ENCODE data around the gene ECI1. TPM values are rescaled to one million over a fixed set of nuclear protein-coding genes. Genes with fewer than 3 reads are reported as not detected.

Gene ECI1
- total and polyA plus RNA-seq, 2 of the 13 experiments (the other 11 are each of a cell fraction or from before 2014, with no cell fraction given), result 82.0 to 102 TPM

DNA sequence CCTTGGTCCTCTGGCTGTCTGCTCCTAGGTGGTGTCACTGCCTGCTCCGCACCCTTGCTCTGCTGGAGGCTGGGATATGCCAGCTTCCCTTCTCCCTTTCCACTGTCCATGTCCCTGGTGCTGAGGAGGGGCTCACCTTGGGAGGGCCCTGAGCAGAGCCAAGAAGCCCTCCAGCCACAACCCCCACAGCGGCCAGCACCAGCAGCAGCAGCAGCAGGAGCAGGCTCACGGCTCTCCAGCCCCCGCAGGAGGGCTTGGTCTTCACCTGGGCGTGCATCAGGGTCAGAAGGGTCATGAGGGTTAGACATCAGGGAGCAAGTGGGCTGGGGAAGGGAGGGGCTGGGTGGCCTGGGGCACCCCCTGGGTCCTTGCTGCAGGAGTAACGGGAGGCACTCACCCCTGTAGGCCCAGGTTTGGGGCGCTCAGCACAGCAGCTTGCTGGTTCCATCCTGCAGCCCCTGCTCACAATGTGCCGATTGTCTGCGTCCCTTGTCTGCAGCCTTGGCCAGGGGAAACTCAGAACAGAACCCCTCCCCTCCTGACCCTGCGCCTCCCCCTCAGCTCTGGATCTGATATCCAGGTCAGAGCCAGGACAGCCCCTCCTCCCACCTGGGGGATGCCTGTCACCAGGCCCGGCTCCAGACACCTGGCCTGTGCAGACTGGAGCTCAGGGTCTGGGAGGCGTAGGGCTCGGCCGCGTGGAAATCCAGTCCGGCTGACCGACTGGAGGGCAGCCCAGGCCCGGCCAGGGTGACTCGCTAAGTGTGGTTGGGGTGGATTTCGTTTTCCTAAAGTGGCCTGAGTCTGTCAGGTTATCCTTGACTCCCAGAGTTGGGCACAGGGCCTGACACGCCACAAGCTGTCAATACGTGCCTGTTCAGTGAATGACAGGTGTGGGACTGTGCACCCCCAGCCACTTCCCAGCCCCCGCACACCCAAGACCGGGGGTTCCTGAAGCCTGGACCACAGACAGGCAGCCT is 40.7 kb downstream of the ECI1 start, which contains the start of gene BRICD5 (continued):
- TF ChIP-seq ZFP82 (CRISPR knock-in tag; IDR thresholded peaks at IDR 0.05; ENCODE audit: borderline replicate concordance) (no peak), MYNN (CRISPR knock-in tag; IDR thresholded peaks at IDR 0.05; ENCODE audit: low read depth) (no peak), FOXK1 (CRISPR knock-in tag; IDR thresholded peaks at IDR 0.05; ENCODE audit: borderline replicate concordance, low read depth) (no peak), ARNT (IDR thresholded peaks at IDR 0.05) (no peak), TCF7 (IDR thresholded peaks at IDR 0.05; ENCODE audit: low read depth) (no peak), ZNF30 (CRISPR knock-in tag; IDR thresholded peaks at IDR 0.05) (no peak), ZFP1 (CRISPR knock-in tag; IDR thresholded peaks at IDR 0.05) (no peak), NCOA1 (CRISPR knock-in tag; IDR thresholded peaks at IDR 0.05) (0 out of 2 replicates have a peak, but pooled peaks have one; percentile 50), ZBTB20 (CRISPR knock-in tag; IDR thresholded peaks at IDR 0.05; ENCODE audit: borderline replicate concordance, low read depth) (no peak), ZNF12 (CRISPR knock-in tag; IDR thresholded peaks at IDR 0.05) (no peak), RXRA (CRISPR knock-in tag; IDR thresholded peaks at IDR 0.05) (peak; percentile 83), SRSF1 (optimal IDR thresholded peaks at IDR 0.05; ENCODE audit: low read depth, low read length) (peak; percentile 27), EEA1 (CRISPR knock-in tag; IDR thresholded peaks at IDR 0.05; ENCODE audit: borderline replicate concordance) (no peak), ZNF724P (CRISPR knock-in tag; IDR thresholded peaks at IDR 0.05; ENCODE audit: borderline replicate concordance) (no peak), ETV6 (CRISPR knock-in tag; conservative IDR thresholded peaks at IDR 0.05) (no peak), ZNF564 (CRISPR knock-in tag; IDR thresholded peaks at IDR 0.05) (no peak), ZNF501 (CRISPR knock-in tag; IDR thresholded peaks at IDR 0.05) (no peak), ZC3H13 (CRISPR knock-in tag; IDR thresholded peaks at IDR 0.05) (peak; percentile 94), ZNF282 (IDR thresholded peaks at IDR 0.05; ENCODE audit: partially characterized antibody) (no peak), KLF13 (CRISPR knock-in tag; IDR thresholded peaks at IDR 0.05) (0 out of 2 replicates have a peak, but pooled peaks have one; percentile 49), NCOR1 (IDR thresholded peaks at IDR 0.05; ENCODE audit: borderline replicate concordance, low read length) (no peak; the same call in 1 of the 2 replicates), KMT2B (CRISPR knock-in tag; IDR thresholded peaks at IDR 0.05) (no peak), HMG20A (CRISPR knock-in tag; IDR thresholded peaks at IDR 0.05; ENCODE audit: borderline replicate concordance) (no peak), TEAD2 (CRISPR knock-in tag; IDR thresholded peaks at IDR 0.05) (no peak)
- TF ChIP-seq, protein P1, sequence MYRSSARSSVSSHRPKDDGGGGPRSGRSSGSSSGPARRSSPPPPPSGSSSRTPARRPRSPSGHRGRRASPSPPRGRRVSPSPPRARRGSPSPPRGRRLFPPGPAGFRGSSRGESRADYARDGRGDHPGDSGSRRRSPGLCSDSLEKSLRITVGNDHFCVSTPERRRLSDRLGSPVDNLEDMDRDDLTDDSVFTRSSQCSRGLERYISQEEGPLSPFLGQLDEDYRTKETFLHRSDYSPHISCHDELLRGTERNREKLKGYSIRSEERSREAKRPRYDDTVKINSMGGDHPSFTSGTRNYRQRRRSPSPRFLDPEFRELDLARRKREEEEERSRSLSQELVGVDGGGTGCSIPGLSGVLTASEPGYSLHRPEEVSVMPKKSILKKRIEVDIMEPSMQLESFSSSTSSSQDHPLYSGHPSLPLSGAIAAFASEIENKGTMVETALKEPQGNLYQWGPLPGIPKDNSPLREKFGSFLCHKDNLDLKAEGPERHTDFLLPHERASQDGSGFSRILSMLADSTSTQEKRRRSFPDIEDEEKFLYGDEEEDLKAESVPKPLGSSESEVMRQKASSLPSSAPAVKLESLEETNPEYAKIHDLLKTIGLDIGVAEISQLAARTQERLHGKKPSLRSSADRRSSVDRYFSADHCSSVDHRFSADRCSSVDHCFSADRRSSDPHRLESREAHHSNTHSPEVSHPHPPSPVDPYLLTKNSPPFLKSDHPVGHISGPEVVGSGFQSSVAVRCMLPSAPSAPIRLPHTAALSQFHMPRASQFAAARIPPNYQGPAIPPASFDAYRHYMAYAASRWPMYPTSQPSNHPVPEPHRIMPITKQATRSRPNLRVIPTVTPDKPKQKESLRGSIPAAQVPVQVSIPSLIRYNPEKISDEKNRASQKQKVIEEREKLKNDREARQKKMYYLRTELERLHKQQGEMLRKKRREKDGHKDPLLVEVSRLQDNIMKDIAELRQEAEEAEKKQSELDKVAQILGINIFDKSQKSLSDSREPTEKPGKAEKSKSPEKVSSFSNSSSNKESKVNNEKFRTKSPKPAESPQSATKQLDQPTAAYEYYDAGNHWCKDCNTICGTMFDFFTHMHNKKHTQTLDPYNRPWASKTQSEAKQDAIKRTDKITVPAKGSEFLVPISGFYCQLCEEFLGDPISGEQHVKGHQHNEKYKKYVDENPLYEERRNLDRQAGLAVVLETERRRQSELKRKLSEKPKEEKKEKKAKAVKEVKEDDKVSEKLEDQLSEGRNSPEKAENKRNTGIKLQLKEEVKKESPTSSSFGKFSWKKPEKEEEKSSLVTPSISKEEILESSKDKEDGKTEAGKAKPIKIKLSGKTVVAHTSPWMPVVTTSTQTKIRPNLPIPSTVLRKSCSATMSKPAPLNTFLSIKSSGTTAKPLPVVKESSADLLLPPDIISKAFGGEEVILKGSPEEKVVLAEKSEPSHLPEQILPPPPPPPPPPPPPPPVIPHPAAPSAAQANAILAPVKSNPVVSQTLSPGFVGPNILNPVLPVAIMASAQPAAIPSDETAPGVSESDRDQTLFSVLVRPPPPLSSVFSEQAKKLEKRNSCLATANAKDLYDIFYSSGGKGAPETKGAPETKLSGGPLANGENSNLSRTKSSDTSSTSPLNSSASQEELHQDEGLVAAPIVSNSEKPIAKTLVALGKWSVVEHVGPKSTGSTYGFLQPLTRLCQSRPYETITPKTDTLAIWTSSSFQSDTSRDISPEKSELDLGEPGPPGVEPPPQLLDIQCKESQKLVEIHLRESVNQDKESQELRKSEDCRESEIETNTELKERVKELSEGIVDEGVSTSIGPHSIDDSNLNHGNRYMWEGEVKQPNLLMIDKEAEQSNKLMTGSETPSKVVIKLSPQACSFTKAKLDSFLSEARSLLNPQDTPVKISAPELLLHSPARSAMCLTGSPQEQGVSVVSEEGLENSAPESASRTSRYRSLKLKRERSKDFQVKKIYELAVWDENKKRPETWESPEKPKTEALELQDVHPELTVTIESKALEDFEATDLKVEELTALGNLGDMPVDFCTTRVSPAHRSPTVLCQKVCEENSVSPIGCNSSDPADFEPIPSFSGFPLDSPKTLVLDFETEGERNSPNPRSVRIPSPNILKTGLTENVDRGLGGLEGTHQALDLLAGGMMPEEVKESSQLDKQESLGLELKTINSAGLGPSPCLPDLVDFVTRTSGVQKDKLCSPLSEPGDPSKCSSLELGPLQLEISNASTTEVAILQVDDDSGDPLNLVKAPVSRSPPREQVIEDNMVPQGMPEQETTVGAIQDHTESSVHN (CRISPR knock-in tag; IDR thresholded peaks at IDR 0.05), result no peak

Data from HepG2 (cell line).